ENCODE measurements around the gene BCAS1. TPM values are rescaled to one million over a fixed set of nuclear protein-coding genes. Genes with fewer than 3 reads are reported as not detected.

Gene BCAS1
- total and polyA plus RNA-seq, 10 of the 15 experiments (the other 5 are each of a cell fraction or from before 2014, with no cell fraction given) = 0.21 to 1.4 (median 0.55) TPM

DNA sequence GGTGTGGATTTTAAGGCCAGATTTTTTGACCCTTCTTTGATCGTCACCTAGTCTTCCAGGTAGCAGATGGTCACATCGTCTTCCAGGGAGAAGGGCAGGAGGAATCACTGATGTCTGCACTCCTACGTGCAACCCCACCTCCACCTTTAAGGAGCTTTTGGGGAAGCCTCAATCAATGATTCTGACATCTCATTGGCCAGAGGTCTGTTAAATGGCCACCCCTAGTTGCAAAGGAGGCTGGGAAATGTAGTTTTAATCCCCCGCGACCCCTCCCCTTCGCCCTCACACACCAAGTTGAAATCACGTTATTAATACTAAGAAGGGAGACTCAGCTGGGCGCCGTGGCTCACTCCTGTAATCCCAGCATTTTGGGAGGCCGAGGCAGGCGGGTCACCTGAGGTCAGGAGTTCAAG is 151.4 kb downstream of the BCAS1 start (continued):
- TF ChIP-seq BCL3 (IDR thresholded peaks at IDR 0.05; ENCODE audit: borderline replicate concordance, insufficient read depth, low read depth, low read length, poor library complexity, severe bottlenecking) (no peak), JUNB (IDR thresholded peaks at IDR 0.05) (no peak), POLR2A (IDR thresholded peaks at IDR 0.05; ENCODE audit: low read depth, low read length) (no peak), HDAC2 (IDR thresholded peaks at IDR 0.05) (no peak), SKIL (IDR thresholded peaks at IDR 0.05; ENCODE audit: low read depth, poor library complexity, severe bottlenecking) (no peak), MAX (IDR thresholded peaks at IDR 0.05; ENCODE audit: low read depth, low read length) (no peak), KAT2A (conservative IDR thresholded peaks at IDR 0.05; ENCODE audit: control insufficient read depth, low read depth, low read length) (no peak), SMARCA5 (IDR thresholded peaks at IDR 0.05) (no peak), ZNF622 (IDR thresholded peaks at IDR 0.05) (no peak), HCFC1 (IDR thresholded peaks at IDR 0.05; ENCODE audit: low read length) (peak; percentile 74), NFYB (IDR thresholded peaks at IDR 0.05; ENCODE audit: insufficient read depth, low read depth, low read length) (no peak), ESRRA (IDR thresholded peaks at IDR 0.05; ENCODE audit: low read length) (no peak), RB1 (IDR thresholded peaks at IDR 0.05; ENCODE audit: borderline replicate concordance) (no peak), MEF2B (IDR thresholded peaks at IDR 0.05; ENCODE audit: partially characterized antibody, poor library complexity, severe bottlenecking) (no peak), SIN3A (IDR thresholded peaks at IDR 0.05; ENCODE audit: low read depth, low read length) (no peak), ZBTB4 (CRISPR knock-in tag; IDR thresholded peaks at IDR 0.05) (no peak), ZNF207 (IDR thresholded peaks at IDR 0.05; ENCODE audit: borderline replicate concordance) (no peak), SP1 (IDR thresholded peaks at IDR 0.05; ENCODE audit: low read depth, low read length) (no peak)
- TF ChIP-seq, protein P1, sequence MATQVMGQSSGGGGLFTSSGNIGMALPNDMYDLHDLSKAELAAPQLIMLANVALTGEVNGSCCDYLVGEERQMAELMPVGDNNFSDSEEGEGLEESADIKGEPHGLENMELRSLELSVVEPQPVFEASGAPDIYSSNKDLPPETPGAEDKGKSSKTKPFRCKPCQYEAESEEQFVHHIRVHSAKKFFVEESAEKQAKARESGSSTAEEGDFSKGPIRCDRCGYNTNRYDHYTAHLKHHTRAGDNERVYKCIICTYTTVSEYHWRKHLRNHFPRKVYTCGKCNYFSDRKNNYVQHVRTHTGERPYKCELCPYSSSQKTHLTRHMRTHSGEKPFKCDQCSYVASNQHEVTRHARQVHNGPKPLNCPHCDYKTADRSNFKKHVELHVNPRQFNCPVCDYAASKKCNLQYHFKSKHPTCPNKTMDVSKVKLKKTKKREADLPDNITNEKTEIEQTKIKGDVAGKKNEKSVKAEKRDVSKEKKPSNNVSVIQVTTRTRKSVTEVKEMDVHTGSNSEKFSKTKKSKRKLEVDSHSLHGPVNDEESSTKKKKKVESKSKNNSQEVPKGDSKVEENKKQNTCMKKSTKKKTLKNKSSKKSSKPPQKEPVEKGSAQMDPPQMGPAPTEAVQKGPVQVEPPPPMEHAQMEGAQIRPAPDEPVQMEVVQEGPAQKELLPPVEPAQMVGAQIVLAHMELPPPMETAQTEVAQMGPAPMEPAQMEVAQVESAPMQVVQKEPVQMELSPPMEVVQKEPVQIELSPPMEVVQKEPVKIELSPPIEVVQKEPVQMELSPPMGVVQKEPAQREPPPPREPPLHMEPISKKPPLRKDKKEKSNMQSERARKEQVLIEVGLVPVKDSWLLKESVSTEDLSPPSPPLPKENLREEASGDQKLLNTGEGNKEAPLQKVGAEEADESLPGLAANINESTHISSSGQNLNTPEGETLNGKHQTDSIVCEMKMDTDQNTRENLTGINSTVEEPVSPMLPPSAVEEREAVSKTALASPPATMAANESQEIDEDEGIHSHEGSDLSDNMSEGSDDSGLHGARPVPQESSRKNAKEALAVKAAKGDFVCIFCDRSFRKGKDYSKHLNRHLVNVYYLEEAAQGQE (IDR thresholded peaks at IDR 0.05; ENCODE audit: low read depth, low read length) = no peak
- TF ChIP-seq, protein P2, sequence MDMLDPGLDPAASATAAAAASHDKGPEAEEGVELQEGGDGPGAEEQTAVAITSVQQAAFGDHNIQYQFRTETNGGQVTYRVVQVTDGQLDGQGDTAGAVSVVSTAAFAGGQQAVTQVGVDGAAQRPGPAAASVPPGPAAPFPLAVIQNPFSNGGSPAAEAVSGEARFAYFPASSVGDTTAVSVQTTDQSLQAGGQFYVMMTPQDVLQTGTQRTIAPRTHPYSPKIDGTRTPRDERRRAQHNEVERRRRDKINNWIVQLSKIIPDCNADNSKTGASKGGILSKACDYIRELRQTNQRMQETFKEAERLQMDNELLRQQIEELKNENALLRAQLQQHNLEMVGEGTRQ (IDR thresholded peaks at IDR 0.05; ENCODE audit: borderline replicate concordance, low read depth, low read length) = no peak
